GM12878 (cell line): ENCODE data around the gene ALDH1L2. TPM values are rescaled to one million over a fixed set of nuclear protein-coding genes. Genes with fewer than 3 reads are reported as not detected.

ENCODE experiments used
- ATAC-seq: fragments of 200-7000 bp; cut with Tn5 transposase; 3 replicates; pipeline ENCODE4 v1.9.1; 2020; ENCODE audit warnings: mild to moderate bottlenecking, moderate library complexity
- BruUV-seq: library from RNA; stranded (reverse); fragments of 400-500 nt; replicated peaks from 2 replicates; lab custom pipeline; 2021; lab: Mats Ljungman, UMichigan
- CTCF ChIA-PET: fragments of 300-600 bp; sonication (Branson Sonifier 250); formaldehyde crosslinking; extraction: SDS; loops from one replicate; lab custom pipeline; 2021; ENCODE audit warnings: inconsistent platforms; lab: Yijun Ruan, JAX
- POLR2A ChIA-PET: fragments of 350-600 bp; formaldehyde crosslinking; extraction: SDS; loops from one replicate; lab custom pipeline; 2021; ENCODE audit warnings: inconsistent platforms; lab: Charles Lee
- RAD21 ChIA-PET: fragments of 300-600 bp; sonication (Branson Sonifier 250); formaldehyde crosslinking; loops from one replicate; lab custom pipeline; 2023; ENCODE audit warnings: antibody characterized with exemption; ENCODE audit not compliant: unreplicated experiment; lab: Charles Lee
- SMC1A ChIA-PET: fragments of 300-600 bp; sonication (Branson Sonifier 250); formaldehyde crosslinking; loops from one replicate; lab custom pipeline; 2023; ENCODE audit not compliant: unreplicated experiment, uncharacterized antibody; lab: Charles Lee
- DNase-seq: peaks from one replicate; pipeline ENCODE4 v3.0.0-alpha.2; 2011; ENCODE audit warnings: low read depth, low spot score
- FAIRE-seq: peaks from 3 replicates; lab custom pipeline; 2011; peaks lifted over from hg19 to GRCh38; lab: Jason Lieb, UNC
- H2AFZ ChIP-seq: 2 replicates; pipeline ENCODE4 v1.6.0; 2011; ENCODE audit warnings: low read depth, low read length, control low read depth; ENCODE audit not compliant: control insufficient read depth
- H3K27ac ChIP-seq: 2 replicates; pipeline ENCODE4 v1.5.1; 2011; ENCODE audit warnings: control low read depth; ENCODE audit not compliant: control insufficient read depth, insufficient read depth
- H3K27me3 ChIP-seq, 2 experiments: replicated peaks in 1 of 2; 2 replicates each; pipeline versions ENCODE4 v1.6.0 to v1.6.1; 2011; ENCODE audit warnings: low read length in 1 of 2; ENCODE audit not compliant: control insufficient read depth in 2 of 2, insufficient read depth in 2 of 2
- H3K36me3 ChIP-seq, 2 experiments: 2 replicates each; pipeline ENCODE4 v1.5.1; 2011; ENCODE audit warnings: low read length in 1 of 2; ENCODE audit not compliant: control insufficient read depth in 2 of 2, insufficient read depth in 2 of 2
- H3K4me1 ChIP-seq: 2 replicates; pipeline ENCODE4 v1.6.1; 2011; ENCODE audit warnings: mild to moderate bottlenecking, low read length, moderate library complexity, mixed read lengths; ENCODE audit not compliant: control insufficient read depth, insufficient read depth
- H3K4me2 ChIP-seq: 2 replicates; pipeline ENCODE4 v1.6.0; 2011; ENCODE audit warnings: control low read depth; ENCODE audit not compliant: control insufficient read depth, insufficient read depth
- H3K4me3 ChIP-seq: fragments of 200-600 bp; sonication (generic); 2 replicates; pipeline ENCODE4 v1.5.1; 2016
- H3K79me2 ChIP-seq: 2 replicates; pipeline ENCODE4 v1.6.0; 2011; ENCODE audit warnings: low read length; ENCODE audit not compliant: control insufficient read depth, insufficient read depth
- H3K9ac ChIP-seq: 2 replicates; pipeline ENCODE4 v1.8.0; 2011; ENCODE audit warnings: low read length, control low read depth, mixed read lengths; ENCODE audit not compliant: control insufficient read depth, insufficient read depth
- H3K9me3 ChIP-seq: replicated peaks from 3 replicates; pipeline ENCODE4 v1.5.1; 2011; ENCODE audit warnings: mild to moderate bottlenecking, low read length; ENCODE audit not compliant: control insufficient read depth, insufficient read depth
- H4K20me1 ChIP-seq: 2 replicates; pipeline ENCODE4 v1.6.0; 2011; ENCODE audit not compliant: control insufficient read depth, insufficient read depth
- ATF2 ChIP-seq: IDR thresholded peaks from 2 replicates; pipeline ENCODE4 v1.6.1; 2012; ENCODE audit warnings: low read length, inconsistent platforms
- CEBPB ChIP-seq, 2 experiments: fragments of 150-350 bp in 1 of 2; IDR thresholded peaks; 2 replicates each; pipeline ENCODE4 v1.6.1; 2012 to 2014; ENCODE audit warnings: low read depth in 2 of 2, low read length in 2 of 2, borderline replicate concordance in 1 of 2, inconsistent platforms in 1 of 2
- E2F8 ChIP-seq: fragments of 450-650 bp; IDR thresholded peaks from 2 replicates; pipeline ENCODE4 v1.6.1; 2018; ENCODE audit warnings: mild to moderate bottlenecking, low read depth, moderate library complexity; ENCODE audit not compliant: partially characterized antibody
- ELK1 ChIP-seq: IDR thresholded peaks from 2 replicates; pipeline ENCODE4 v1.6.1; 2012; ENCODE audit warnings: low read depth, low read length, improper control_type of control experiment
- NR2C2 ChIP-seq: IDR thresholded peaks from 2 replicates; pipeline ENCODE4 v1.6.1; 2011; ENCODE audit warnings: borderline replicate concordance, low read depth; ENCODE audit not compliant: control insufficient read depth, insufficient read length
- STAT1 ChIP-seq: fragments of 450-650 bp; conservative IDR thresholded peaks from 2 replicates; pipeline ENCODE4 v1.6.1; 2014; ENCODE audit warnings: antibody characterized with exemption, mild to moderate bottlenecking
- STAT3 ChIP-seq: IDR thresholded peaks from 2 replicates; pipeline ENCODE4 v1.6.1; 2011; ENCODE audit warnings: low read depth, low read length, improper control_type of control experiment
- TBL1XR1 ChIP-seq: IDR thresholded peaks from 2 replicates; pipeline ENCODE4 v1.6.1; 2012; ENCODE audit warnings: low read depth, low read length, improper control_type of control experiment
- ZBTB11 ChIP-seq: fragments of 450-650 bp; formaldehyde crosslinking; IDR thresholded peaks from 2 replicates; pipeline ENCODE4 v1.5.0; 2022; ENCODE audit warnings: mild to moderate bottlenecking, missing genetic modification characterization
- ZNF592 ChIP-seq: fragments of 450-650 bp; IDR thresholded peaks from 2 replicates; pipeline ENCODE4 v1.6.1; 2017; ENCODE audit warnings: mild to moderate bottlenecking, moderate library complexity
- in situ Hi-C: fragments of 300-500 bp; cut with MboI; formaldehyde crosslinking; loops from 9 replicates; pipeline ENCODE4 v1.14.3; 2018; ENCODE audit warnings: mixed read lengths
- intact Hi-C: fragments of 100-400 bp; cut with micrococcal nuclease; formaldehyde crosslinking; loops from one replicate; pipeline ENCODE4 v1.14.2; 2022; ENCODE audit not compliant: unreplicated experiment
- polyA plus RNA-seq, 11 experiments: library from polyadenylated mRNA; depleted of rRNA in 4 of 11; unstranded in 6 of 11; stranded (reverse) in 5 of 11; fragments of >200 nt; fragmentation: Nextera tagmentation in 4 of 11; fragmentation: Illumina TruSeq in 1 of 11; extraction: Ambion mirVana in 4 of 11; extraction: Trizol in 1 of 11; gene quantifications; 1 replicate in 1 of 11; 2 replicates in 10 of 11; pipeline versions ENCODE4 v1.2.1 to v1.2.3, GENCODE V29; 2011 to 2016; ENCODE audit warnings: inconsistent platforms in 2 of 11, missing spikeins in 2 of 11, low read depth in 1 of 11
- total RNA-seq, 4 experiments: library from RNA; depleted of rRNA in 3 of 4; stranded (reverse); fragments of >200 nt in 3 of 4; fragmentation: Illumina TruSeq in 1 of 4; extraction: Trizol in 1 of 4; gene quantifications; 2 replicates each; pipeline versions ENCODE4 v1.2.1 to v1.2.3, GENCODE V29; 2013 to 2021

The ALDH1L2 gene
- total and polyA plus RNA-seq, 10 of the 15 experiments (the other 5 are each of a cell fraction or from before 2014, with no cell fraction given): 0.15 to 13.7 (median 8.5) TPM

GRCh38 chr12:105001476-105001875 lies 82.8 kb downstream of the ALDH1L2 start:
- ChIA-PET CTCF (interaction anchor here (0.6 kb wide), 1 partner anchor 28 kb away, joined by 3 read pairs; no protein-coding TSS in a partner anchor), SMC1A (interaction anchor here (0.9 to 2.7 kb wide), 4 partner anchors 12 to 42 kb away, joined by 4 to 7 read pairs (median 5); no protein-coding TSS in a partner anchor), POLR2A (no interaction called here), RAD21 (no interaction called here)
- no peaks in the 10 kb centered on the region for H3K27me3 ChIP-seq
- H3K9ac ChIP-seq: no peak overlapping the region
- FAIRE-seq (no peak), DNase-seq (no peak), ATAC-seq (no peak)
- peaks cover 13 to 45% of the 10 kb centered on the region in 2 experiments for H3K36me3 ChIP-seq
- no peak overlapping the region for H2AFZ ChIP-seq
- H3K4me1 ChIP-seq: no peaks in the 10 kb centered on the region
- H3K4me3 ChIP-seq: no peak overlapping the region
- H3K9me3 ChIP-seq: peaks cover 4% of the 10 kb centered on the region; the same call in 2 of the 3 replicates
- H3K27ac ChIP-seq: no peak overlapping the region
- no TSS peak for BruUV-seq
- H4K20me1 ChIP-seq: no peaks in the 10 kb centered on the region
- in situ Hi-C loops: no loop called here
- H3K79me2 ChIP-seq: no peaks in the 10 kb centered on the region
- intact Hi-C loops: no loop called here
- no peak overlapping the region for H3K4me2 ChIP-seq
- TF ChIP-seq ATF2 (no peak), ZNF592 (no peak), STAT3 (no peak), TBL1XR1 (no peak), ZBTB11 (CRISPR knock-in tag) (no peak), NR2C2 (no peak), ELK1 (no peak), STAT1 (no peak), E2F8 (no peak), CEBPB (IDR thresholded peaks at IDR 0.05; ENCODE audit: borderline replicate concordance in 1 of 2, low read depth in 2 of 2, low read length in 2 of 2) (no peak)
